ENCODE measurements around the gene SCN9A.

The SCN9A gene

GRCh38 chr2:166380615-166381014 is 4.9 kb upstream of the SCN9A start:
- no peak for TF ChIP-seq SIN3A (IDR thresholded peaks at IDR 0.05; ENCODE audit: borderline replicate concordance, insufficient read depth, low read length)
- TF ChIP-seq REST (IDR thresholded peaks at IDR 0.05; ENCODE audit: insufficient read depth in 1 of 2, low read depth in 2 of 2, low read length in 2 of 2) = no peak
- TF ChIP-seq FOXP2 (optimal IDR thresholded peaks at IDR 0.05; ENCODE audit: borderline replicate concordance, extremely low read depth, extremely low read length, insufficient read depth) = no peak
- no peak for TF ChIP-seq TAF1 (IDR thresholded peaks at IDR 0.05; ENCODE audit: borderline replicate concordance, insufficient read depth, low read length)
- no peak for TF ChIP-seq POLR2AphosphoS5 (IDR thresholded peaks at IDR 0.05; ENCODE audit: low read depth, low read length)

- TF ChIP-seq FOXP2 (optimal IDR thresholded peaks at IDR 0.05; ENCODE audit: borderline replicate concordance, extremely low read depth, extremely low read length, insufficient read depth) (no peak), REST (IDR thresholded peaks at IDR 0.05; ENCODE audit: insufficient read depth in 1 of 2, low read depth in 2 of 2, low read length in 2 of 2) (no peak), POLR2AphosphoS5 (IDR thresholded peaks at IDR 0.05; ENCODE audit: low read depth, low read length) (no peak), TAF1 (IDR thresholded peaks at IDR 0.05; ENCODE audit: borderline replicate concordance, insufficient read depth, low read length) (no peak), SIN3A (IDR thresholded peaks at IDR 0.05; ENCODE audit: borderline replicate concordance, insufficient read depth, low read length) (no peak)
These were observed 1.1 kb upstream of the SCN9A start for GRCh38 chr2:166376873-166377272.

- no peak for TF ChIP-seq REST (IDR thresholded peaks at IDR 0.05; ENCODE audit: insufficient read depth in 1 of 2, low read depth in 2 of 2, low read length in 2 of 2)
These were observed 714 bp upstream of the SCN9A start for GRCh38 chr2:166376488-166376828.

DNA sequence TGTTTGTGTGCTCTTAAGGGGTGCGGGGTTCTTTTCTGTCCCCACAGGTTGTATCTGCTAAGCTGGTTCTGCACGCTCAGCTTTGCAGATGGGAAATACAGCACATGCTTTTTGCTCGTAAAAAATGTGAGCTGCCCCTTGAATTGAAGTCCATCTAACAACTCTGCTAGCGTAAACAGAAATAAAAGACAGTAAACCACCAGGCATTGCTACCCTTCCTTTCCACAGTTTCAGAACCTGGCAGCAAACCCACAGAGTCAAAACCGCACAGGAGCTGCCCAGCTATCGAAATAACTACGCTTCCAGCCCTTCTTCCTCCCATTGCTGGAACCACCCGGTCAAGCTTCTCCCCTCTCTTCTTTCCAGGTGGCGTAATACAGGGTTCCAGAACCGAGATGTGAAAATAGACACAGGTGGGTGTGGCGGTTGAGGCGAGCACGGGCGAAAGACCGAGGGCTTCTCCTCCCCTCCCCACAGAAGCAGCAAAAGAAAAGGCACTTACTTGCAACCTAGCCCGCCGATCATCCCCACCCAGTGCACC is 479 bp downstream of the SCN9A start:
- TF ChIP-seq SIN3A (IDR thresholded peaks at IDR 0.05; ENCODE audit: borderline replicate concordance, insufficient read depth, low read length) (no peak), REST (IDR thresholded peaks at IDR 0.05; ENCODE audit: insufficient read depth in 1 of 2, low read depth in 2 of 2, low read length in 2 of 2) (no peak), FOXP2 (optimal IDR thresholded peaks at IDR 0.05; ENCODE audit: borderline replicate concordance, extremely low read depth, extremely low read length, insufficient read depth) (no peak), POLR2AphosphoS5 (IDR thresholded peaks at IDR 0.05; ENCODE audit: low read depth, low read length) (no peak), TAF1 (IDR thresholded peaks at IDR 0.05; ENCODE audit: borderline replicate concordance, insufficient read depth, low read length) (no peak)

DNA sequence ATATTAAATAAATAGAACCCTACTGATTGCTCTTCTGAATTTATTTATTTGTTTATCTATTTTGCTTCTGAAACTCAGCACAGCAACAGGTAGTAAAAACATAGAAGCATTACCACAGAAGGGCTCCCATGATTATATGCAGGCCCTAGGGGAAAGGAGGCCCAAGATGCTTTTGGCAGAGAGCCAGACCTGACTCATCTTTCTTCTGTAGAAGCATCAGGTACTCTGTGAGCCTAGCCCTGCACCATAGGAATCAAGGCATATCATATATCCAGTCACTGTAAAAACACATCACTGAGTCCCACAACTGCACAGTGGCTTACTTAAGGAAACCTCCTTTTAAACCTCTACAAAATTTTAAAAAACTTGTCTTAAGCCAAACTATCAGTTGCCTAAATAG is 1.8 kb downstream of the SCN9A start:
- no peak for TF ChIP-seq FOXP2 (optimal IDR thresholded peaks at IDR 0.05; ENCODE audit: borderline replicate concordance, extremely low read depth, extremely low read length, insufficient read depth)
- TF ChIP-seq TAF1 (IDR thresholded peaks at IDR 0.05; ENCODE audit: borderline replicate concordance, insufficient read depth, low read length) = no peak
- no peak for TF ChIP-seq REST (IDR thresholded peaks at IDR 0.05; ENCODE audit: insufficient read depth in 1 of 2, low read depth in 2 of 2, low read length in 2 of 2)
- no peak for TF ChIP-seq SIN3A (IDR thresholded peaks at IDR 0.05; ENCODE audit: borderline replicate concordance, insufficient read depth, low read length)
- no peak for TF ChIP-seq POLR2AphosphoS5 (IDR thresholded peaks at IDR 0.05; ENCODE audit: low read depth, low read length)
